Ishikawa (cell line): ENCODE results near the gene TMEM132D.

Experiments used
- CEBPB ChIP-seq: IDR thresholded peaks from 2 replicates; pipeline ENCODE4 v1.6.1; 2012
- CREB1 ChIP-seq: IDR thresholded peaks from 2 replicates; pipeline ENCODE4 v1.6.1; 2012; ENCODE audit warnings: low read depth
- MAX ChIP-seq: IDR thresholded peaks from 2 replicates; pipeline ENCODE4 v1.6.1; 2012
- NFIC ChIP-seq: IDR thresholded peaks from 2 replicates; pipeline ENCODE4 v1.6.1; 2012
- RAD21 ChIP-seq: IDR thresholded peaks from 2 replicates; pipeline ENCODE4 v1.6.1; 2012; ENCODE audit warnings: low read depth
- REST ChIP-seq: IDR thresholded peaks from 2 replicates; pipeline ENCODE4 v1.6.1; 2012; ENCODE audit warnings: low read depth, mild to moderate bottlenecking
- TAF1 ChIP-seq: IDR thresholded peaks from 2 replicates; pipeline ENCODE4 v1.6.1; 2012; ENCODE audit warnings: low read depth, mild to moderate bottlenecking

- TF ChIP-seq CREB1 = no peak
- no peak for TF ChIP-seq TAF1
- no peak for TF ChIP-seq REST
- TF ChIP-seq MAX = no peak
- TF ChIP-seq CEBPB = no peak
- no peak for TF ChIP-seq RAD21
- TF ChIP-seq NFIC = no peak
These were observed 776.1 kb downstream of the TMEM132D start for GRCh38 chr12:129127771-129128170.
